GM23248 (cell line): ENCODE results near the gene ATAT1. TPM values are rescaled to one million over a fixed set of nuclear protein-coding genes. Genes with fewer than 3 reads are reported as not detected.
A peak's percentile ranks its signal among the peaks of the same experiment; 100 is the strongest.

Experiments
- DNase-seq: peaks from one replicate; pipeline ENCODE4 v3.0.0-alpha.2; 2015
- H2AFZ ChIP-seq: fragments of 200-600 bp; sonication (generic); 2 replicates; pipeline ENCODE4 v1.6.1; 2016; ENCODE audit warnings: antibody characterized with exemption
- H3F3A ChIP-seq: fragments of 200-600 bp; sonication (generic); 2 replicates; pipeline ENCODE4 v1.6.1; 2016; ENCODE audit warnings: mild to moderate bottlenecking, antibody characterized with exemption, mixed run types; ENCODE audit not compliant: insufficient read depth
- H3K27ac ChIP-seq: fragments of 200-600 bp; sonication (generic); 2 replicates; pipeline ENCODE4 v1.5.1; 2016; ENCODE audit warnings: mild to moderate bottlenecking
- H3K27me3 ChIP-seq: fragments of 200-600 bp; sonication (generic); replicated peaks from 2 replicates; pipeline ENCODE4 v1.6.1; 2016; ENCODE audit warnings: mild to moderate bottlenecking; ENCODE audit not compliant: insufficient read depth
- H3K36me3 ChIP-seq: fragments of 200-600 bp; sonication (generic); 2 replicates; pipeline ENCODE4 v1.6.1; 2016; ENCODE audit warnings: low read depth, mild to moderate bottlenecking
- H3K4me1 ChIP-seq: fragments of 200-600 bp; sonication (generic); 2 replicates; pipeline ENCODE4 v1.6.1; 2016; ENCODE audit warnings: mild to moderate bottlenecking; ENCODE audit not compliant: insufficient read depth
- H3K4me2 ChIP-seq: fragments of 200-600 bp; sonication (generic); one replicate; pipeline ENCODE4 v1.6.1; 2016; ENCODE audit warnings: mild to moderate bottlenecking; ENCODE audit not compliant: unreplicated experiment
- H3K4me3 ChIP-seq: fragments of 200-600 bp; sonication (generic); 2 replicates; pipeline ENCODE4 v1.5.1; 2016; ENCODE audit warnings: mild to moderate bottlenecking
- H3K79me2 ChIP-seq: fragments of 200-600 bp; sonication (generic); 2 replicates; pipeline ENCODE4 v1.6.1; 2016; ENCODE audit warnings: mild to moderate bottlenecking; ENCODE audit not compliant: insufficient read depth
- H3K9ac ChIP-seq: fragments of 200-600 bp; sonication (generic); 2 replicates; pipeline ENCODE4 v1.6.1; 2016; ENCODE audit warnings: mild to moderate bottlenecking
- H3K9me2 ChIP-seq: fragments of 200-600 bp; sonication (generic); 2 replicates; pipeline ENCODE4 v1.6.1; 2016; ENCODE audit warnings: mixed run types, mild to moderate bottlenecking, moderate library complexity; ENCODE audit not compliant: insufficient read depth
- H3K9me3 ChIP-seq: fragments of 200-600 bp; sonication (generic); one replicate; pipeline ENCODE4 v1.6.1; 2017; ENCODE audit warnings: low read depth
- H4K20me1 ChIP-seq: fragments of 200-600 bp; sonication (generic); 2 replicates; pipeline ENCODE4 v1.6.0; 2016; ENCODE audit not compliant: insufficient read depth
- EZH2 ChIP-seq: fragments of 200-600 bp; sonication (generic); IDR thresholded peaks from 2 replicates; pipeline ENCODE4 v1.6.1; 2018; ENCODE audit warnings: antibody characterized with exemption, mild to moderate bottlenecking; ENCODE audit not compliant: insufficient read depth, poor library complexity, severe bottlenecking
- EZH2phosphoT487 ChIP-seq: fragments of 200-600 bp; sonication (generic); IDR thresholded peaks from 2 replicates; pipeline ENCODE4 v1.6.1; 2018; ENCODE audit warnings: antibody characterized with exemption, moderate library complexity, mild to moderate bottlenecking, low read depth; ENCODE audit not compliant: insufficient read depth
- WGBS, 2 experiments: methylation state at CpG; one replicate each; pipeline ENCODE4 v1.1.6; 2015 to 2017; ENCODE audit warnings: low lambda C conversion rate in 2 of 2, low coverage in 1 of 2; ENCODE audit errors: missing lambda C conversion rate in 2 of 2; 5-methylcytosine and 5-hydroxymethylcytosine counted together
- in situ Hi-C: fragments of 300-500 bp; cut with MboI; formaldehyde crosslinking; loops from 2 replicates; pipeline ENCODE4 v1.15.0; 2020
- polyA plus RNA-seq: library from polyadenylated mRNA; unstranded; fragments of >200 nt; fragmentation: Nextera tagmentation; extraction: Ambion mirVana; gene quantifications from 2 replicates; pipeline ENCODE4 v1.2.1, GENCODE V29; 2016
- total RNA-seq: library from RNA; depleted of rRNA; stranded (reverse); fragments of >200 nt; shearing (Covaris generic); gene quantifications from 2 replicates; pipeline ENCODE4 v1.2.3, GENCODE V29; 2014

Gene ATAT1
- total and polyA plus RNA-seq, 2 experiments from 2014 or later: 2.3 to 12.6 TPM

DNA sequence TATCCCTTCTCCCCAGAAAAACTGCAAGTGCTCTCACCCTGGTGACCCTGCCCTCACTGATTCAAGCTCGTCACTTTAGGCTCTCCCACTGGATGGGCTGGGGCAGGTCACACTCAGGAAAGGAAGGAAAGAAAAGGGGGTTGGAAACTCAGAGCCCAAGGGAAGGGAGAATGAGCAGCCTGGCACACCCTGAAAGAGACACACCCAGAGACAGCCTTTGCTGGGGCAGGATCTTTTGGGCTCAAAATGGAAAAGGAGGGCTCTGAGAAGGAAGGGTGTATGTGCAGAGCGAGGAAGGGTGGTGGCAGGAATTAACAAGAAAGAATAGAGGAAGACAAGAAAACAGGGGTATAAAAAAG lies 57.3 kb downstream of the ATAT1 start:
- no peaks in the 10 kb centered on the region for H3K27me3 ChIP-seq
- no peaks in the 10 kb centered on the region for H4K20me1 ChIP-seq
- DNase-seq: peak; percentile 42

DNA sequence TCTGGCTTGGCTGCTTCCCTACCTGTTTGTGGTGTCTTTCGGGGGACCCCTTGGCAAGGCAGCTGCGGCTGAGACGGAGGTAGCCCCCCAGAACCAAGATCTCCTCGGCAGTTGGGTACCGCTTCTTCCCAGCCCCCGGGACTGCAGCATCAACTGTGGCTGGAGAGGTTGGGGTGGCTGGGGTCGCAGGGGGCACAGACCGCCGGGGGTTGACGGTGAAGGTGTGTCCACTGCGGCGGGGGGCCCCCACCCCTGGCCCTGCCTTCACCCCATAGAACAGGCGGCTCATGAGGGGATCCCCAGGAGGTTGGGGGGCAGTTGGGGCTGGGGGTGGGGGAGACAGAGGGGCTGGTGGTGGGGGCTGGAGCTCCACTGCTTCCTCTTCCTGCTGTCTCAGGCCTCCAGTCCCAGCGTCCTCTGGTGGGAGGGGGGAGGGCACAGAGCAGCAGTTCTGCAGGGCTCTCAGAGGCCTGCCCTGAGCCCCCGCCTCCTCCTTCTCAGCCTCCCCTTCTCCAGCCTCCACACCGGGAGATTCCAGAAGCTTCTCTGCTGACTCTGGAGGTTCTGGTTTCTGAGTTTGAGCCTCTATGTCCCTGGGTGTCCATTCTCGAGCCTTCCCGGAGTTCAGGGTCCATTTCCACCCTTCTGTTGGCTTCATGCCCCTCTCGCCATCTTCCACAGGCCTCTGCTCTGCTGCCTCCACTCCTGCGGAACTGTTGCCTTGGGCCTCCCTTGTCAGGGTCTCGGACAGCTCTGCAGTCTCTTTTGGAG lies 57.9 kb downstream of the ATAT1 start:
- Histone ChIP-seq H3K36me3 (peaks cover 10% of the 10 kb centered on the region), H3K4me1 (peaks cover 33% of the 10 kb centered on the region), H4K20me1 (no peaks in the 10 kb centered on the region), H3K9me3 (no peaks in the 10 kb centered on the region), H3K4me3 (peak overlapping the region; percentile 100), H3K4me2 (peak overlapping the region; percentile 100), H3K9me2 (no peaks in the 10 kb centered on the region), H3F3A (peaks cover 53% of the 10 kb centered on the region), H3K9ac (peak overlapping the region; percentile 100), H2AFZ (no peak overlapping the region), H3K79me2 (peaks cover 94% of the 10 kb centered on the region), H3K27me3 (no peaks in the 10 kb centered on the region), H3K27ac (peak overlapping the region; percentile 100)
- no peak for TF ChIP-seq EZH2phosphoT487
- 11 to 13% methylated on average over 16 to 19 of the region's 21 CpGs for WGBS, 2 experiments
- DNase-seq: peak; percentile 59
- in situ Hi-C loops: no loop called here

More for the DNA sequence above, 57.3 kb downstream of the ATAT1 start:
- Histone ChIP-seq H2AFZ (no peak overlapping the region), H3K4me2 (peak overlapping the region; percentile 100), H3K27ac (peak overlapping the region; percentile 100), H3K4me3 (peak overlapping the region; percentile 100), H3F3A (peaks cover 50% of the 10 kb centered on the region), H3K36me3 (peaks cover 10% of the 10 kb centered on the region), H3K9me3 (no peaks in the 10 kb centered on the region), H3K4me1 (peaks cover 31% of the 10 kb centered on the region), H3K9ac (peak overlapping the region; percentile 100), H3K79me2 (peaks cover 94% of the 10 kb centered on the region), H3K9me2 (no peaks in the 10 kb centered on the region)
- WGBS, 2 experiments: 0% methylated on average over 2 of the region's 2 CpGs
- in situ Hi-C loops: no loop called here
- TF ChIP-seq EZH2: no peak
- no peak for TF ChIP-seq EZH2phosphoT487

DNA sequence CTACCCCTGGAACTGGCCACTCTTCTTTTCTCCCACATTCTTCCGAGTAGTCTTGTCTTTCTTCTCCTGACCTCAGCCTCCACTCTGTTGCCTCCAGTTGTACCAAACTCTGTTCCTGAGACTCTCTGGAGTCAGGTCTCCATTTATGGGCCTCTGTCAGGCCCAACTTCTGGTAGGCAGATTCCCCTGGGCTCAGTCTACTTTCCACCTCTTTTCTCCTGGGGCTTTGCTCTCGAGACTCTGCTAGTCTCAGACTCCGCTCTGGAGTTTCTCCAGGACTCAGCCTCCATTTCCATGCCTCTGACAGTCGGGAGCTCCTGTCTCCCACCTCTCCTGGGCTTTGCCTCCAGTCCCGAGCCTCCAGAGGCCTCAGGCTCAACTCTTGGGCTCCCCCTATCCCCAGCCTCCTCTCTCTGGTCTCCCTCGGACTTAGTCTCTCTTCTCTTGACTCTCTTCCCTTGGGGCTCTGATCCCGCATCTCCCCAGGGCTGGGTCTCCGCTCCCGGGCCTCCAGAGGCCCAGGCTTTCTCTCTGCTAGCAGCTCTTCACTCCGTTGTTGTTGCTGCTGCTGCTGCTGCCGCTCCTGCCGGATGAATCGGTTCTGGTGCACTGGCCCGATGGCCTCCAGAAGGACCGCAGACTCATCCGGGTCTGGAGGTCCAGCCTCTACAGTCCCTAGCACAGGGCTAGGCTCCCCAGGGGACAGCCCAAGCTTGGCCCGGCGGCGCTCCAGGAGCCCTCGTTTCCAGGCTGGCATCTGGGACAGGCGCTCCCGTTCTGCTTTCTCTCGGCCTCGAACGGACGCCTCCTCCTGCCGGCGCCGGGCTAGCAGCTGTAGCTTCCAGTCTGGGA lies 58.7 kb downstream of the ATAT1 start:
- TF ChIP-seq EZH2: no peak
- TF ChIP-seq EZH2phosphoT487: no peak
- Histone ChIP-seq H3K9me2 (no peaks in the 10 kb centered on the region), H3F3A (peaks cover 58% of the 10 kb centered on the region), H3K9ac (peak overlapping the region; percentile 100), H3K27ac (peak overlapping the region; percentile 100), H3K4me1 (peaks cover 33% of the 10 kb centered on the region), H3K4me3 (peak overlapping the region; percentile 100), H3K9me3 (no peaks in the 10 kb centered on the region), H3K36me3 (peaks cover 10% of the 10 kb centered on the region), H3K79me2 (peaks cover 92% of the 10 kb centered on the region), H3K27me3 (no peaks in the 10 kb centered on the region), H4K20me1 (no peaks in the 10 kb centered on the region), H2AFZ (no peak overlapping the region), H3K4me2 (peak overlapping the region; percentile 100)
- peak; percentile 60 for DNase-seq
- 4 to 5% methylated on average over 29 of the region's 29 CpGs for WGBS, 2 experiments
- in situ Hi-C loops: no loop called here

DNA sequence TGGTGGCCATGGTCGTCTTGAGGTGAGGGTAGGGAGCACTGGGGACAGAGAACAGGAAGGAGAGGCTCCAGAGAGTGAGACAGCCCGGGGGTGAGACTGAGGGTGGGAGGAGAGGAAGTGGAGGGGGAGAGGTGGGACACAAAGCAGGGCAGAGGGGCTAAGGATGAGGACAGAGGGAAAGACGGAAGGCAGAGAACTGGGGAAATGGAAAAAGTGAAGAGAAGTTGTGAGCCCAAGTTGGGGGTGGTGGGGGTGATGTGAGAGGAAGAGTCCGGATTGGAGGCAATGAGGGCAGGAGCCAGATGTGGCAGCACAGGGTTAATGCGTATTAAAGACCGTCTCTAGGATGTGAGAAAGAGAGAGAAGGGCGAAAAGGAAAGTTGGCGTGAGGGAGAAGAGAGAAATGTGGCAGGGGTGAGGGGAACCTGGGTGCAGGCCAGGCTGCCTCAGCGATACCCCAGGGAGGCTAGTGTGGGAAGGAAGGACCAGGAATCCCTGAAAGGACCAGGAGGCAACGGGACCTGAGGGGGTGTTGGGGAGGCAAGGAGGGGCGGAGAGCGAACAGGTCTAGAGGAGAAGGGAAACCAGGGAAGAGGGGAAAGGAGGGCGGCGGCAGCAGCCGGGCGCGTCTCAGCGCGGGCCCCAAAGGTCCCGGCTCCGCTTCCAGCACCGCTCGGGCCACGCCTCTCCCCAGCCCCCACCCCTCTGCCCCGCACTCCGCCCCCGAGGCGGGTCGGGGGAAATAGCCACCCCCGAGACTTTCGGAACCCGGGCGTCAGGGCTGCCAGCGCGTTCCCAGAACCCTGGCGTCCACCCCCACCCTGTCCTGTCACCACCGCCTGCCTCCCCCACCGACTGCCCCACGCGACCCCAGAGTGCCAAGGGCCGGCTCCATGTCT lies 59.6 kb downstream of the ATAT1 start, which contains the start of gene PPP1R18:
TSS of gene PPP1R18 (minus strand) at position 637 of the 899 bp plus-strand sequence. CDS start at position 10, 627 bp downstream.
- TF ChIP-seq EZH2phosphoT487 (no peak), EZH2 (no peak)
- Histone ChIP-seq H2AFZ (peak within 1 kb of the TSS; percentile 66), H3K27ac (peak within 1 kb of the TSS; percentile 100), H3K4me1 (peaks cover 32% of the 10 kb centered on the region), H3K9me3 (no peaks in the 10 kb centered on the region), H3K4me2 (peak within 1 kb of the TSS; percentile 100), H4K20me1 (no peaks in the 10 kb centered on the region), H3K9ac (peak within 1 kb of the TSS; percentile 100), H3K79me2 (peaks cover 83% of the 10 kb centered on the region), H3F3A (peaks cover 61% of the 10 kb centered on the region), H3K36me3 (peaks cover 10% of the 10 kb centered on the region), H3K9me2 (no peaks in the 10 kb centered on the region), H3K27me3 (no peaks in the 10 kb centered on the region), H3K4me3 (peak within 1 kb of the TSS; percentile 100)
- 2 to 5% methylated on average over 22 to 41 of the region's 41 CpGs for whole genome bisulfite sequencing, 2 experiments
- peak; percentile 86 for DNase-seq
- in situ Hi-C loops: no loop called here
